Naive thymus-derived CD4-positive, alpha-beta T cell (primary cell): ENCODE data around the gene TESK1. TPM values are rescaled to one million over a fixed set of nuclear protein-coding genes. Genes with fewer than 3 reads are reported as not detected.
"Not testable (repeated sequence)": the region's sequence is repeated elsewhere in the genome, so short reads cannot be mapped to it uniquely, and the experiment has no call there.

ENCODE experiments used
- ATAC-seq: fragments of 150-1000 bp; cut with Tn5 transposase; 2 replicates; pipeline ENCODE4 v1.10.0; 2021; ENCODE audit warnings: mild to moderate bottlenecking, moderate library complexity
- CTCF ChIA-PET: fragments of 350-600 bp; sonication (Branson Sonifier 250); formaldehyde crosslinking; loops from one replicate; lab custom pipeline; 2021; ENCODE audit warnings: antibody characterized with exemption; lab: Charles Lee
- POLR2A ChIA-PET: fragments of 350-600 bp; sonication (Branson Sonifier 250); formaldehyde crosslinking; loops from one replicate; lab custom pipeline; 2021; ENCODE audit warnings: antibody characterized with exemption, inconsistent platforms; lab: Charles Lee
- DNase-seq, 9 donors: peaks; one replicate each; pipeline versions ENCODE4 v3.0.0 to v3.0.0-alpha.2; 2020 to 2022; ENCODE audit warnings: mixed read lengths in 1 of 9
- H3K27ac ChIP-seq: one replicate; pipeline ENCODE4 v1.7.0; 2013; ENCODE audit warnings: mild to moderate bottlenecking, low read depth, low read length, moderate library complexity
- H3K27me3 ChIP-seq, 2 donors: one replicate each; pipeline ENCODE4 v1.7.0; 2013; ENCODE audit warnings: low read length in 2 of 2, mild to moderate bottlenecking in 2 of 2, moderate library complexity in 2 of 2; ENCODE audit not compliant: control insufficient read depth in 2 of 2, insufficient read depth in 2 of 2
- H3K36me3 ChIP-seq, 3 experiments: 1 replicate in 2 of 3; 2 replicates in 1 of 3; pipeline ENCODE4 v1.7.0; 2013; ENCODE audit warnings: low read length in 3 of 3, mild to moderate bottlenecking in 3 of 3, moderate library complexity in 1 of 3; ENCODE audit not compliant: insufficient read depth in 3 of 3, control insufficient read depth in 2 of 3
- H3K4me1 ChIP-seq, 2 donors: one replicate each; pipeline ENCODE4 v1.7.0; 2013; ENCODE audit warnings: low read length in 2 of 2, mild to moderate bottlenecking in 2 of 2, moderate library complexity in 1 of 2; ENCODE audit not compliant: control insufficient read depth in 2 of 2, insufficient read depth in 2 of 2
- H3K4me3 ChIP-seq: 2 replicates; pipeline ENCODE4 v1.7.0; 2013; ENCODE audit warnings: mild to moderate bottlenecking, low read length
- H3K9me3 ChIP-seq, 3 experiments: 1 replicate in 2 of 3; 2 replicates in 1 of 3; pipeline ENCODE4 v1.7.0; 2013; ENCODE audit warnings: low read length in 3 of 3; ENCODE audit not compliant: control insufficient read depth in 2 of 3
- H3K27ac Mint-ChIP-seq, 9 donors: one replicate each; pipeline ENCODE4 v1.8.0; 2020 to 2022; ENCODE audit warnings: mixed read lengths in 9 of 9, mild to moderate bottlenecking in 8 of 9, moderate library complexity in 5 of 9, inconsistent platforms in 2 of 9
- H3K27me3 Mint-ChIP-seq, 5 donors: one replicate each; pipeline ENCODE4 v1.8.0; 2021 to 2022; ENCODE audit warnings: mixed read lengths in 5 of 5, mild to moderate bottlenecking in 1 of 5
- H3K36me3 Mint-ChIP-seq, 5 donors: one replicate each; pipeline ENCODE4 v1.8.0; 2020 to 2022; ENCODE audit warnings: mixed read lengths in 5 of 5, mild to moderate bottlenecking in 3 of 5, inconsistent platforms in 1 of 5
- H3K4me1 Mint-ChIP-seq, 7 donors: one replicate each; pipeline ENCODE4 v1.8.0; 2020 to 2022; ENCODE audit warnings: mixed read lengths in 7 of 7, mild to moderate bottlenecking in 3 of 7, inconsistent platforms in 1 of 7
- H3K4me3 Mint-ChIP-seq, 10 donors: one replicate each; pipeline ENCODE4 v1.8.0; 2020 to 2022; ENCODE audit warnings: mild to moderate bottlenecking in 10 of 10, mixed read lengths in 10 of 10, moderate library complexity in 6 of 10, inconsistent platforms in 2 of 10
- H3K9me3 Mint-ChIP-seq, 11 donors: one replicate each; pipeline ENCODE4 v1.8.0; 2020 to 2022; ENCODE audit warnings: mixed read lengths in 11 of 11, mild to moderate bottlenecking in 4 of 11, inconsistent platforms in 1 of 11, moderate library complexity in 1 of 11
- intact Hi-C, 2 donors: fragments of 100-400 bp; cut with micrococcal nuclease; formaldehyde crosslinking; loops; one replicate each; pipeline ENCODE4 v1.15.1; 2023
- polyA plus RNA-seq, 2 donors: library from polyadenylated mRNA; unstranded; fragments of 300-500 nt; fragmentation: Illumina TruSeq; gene quantifications; one replicate each; pipeline ENCODE4 v1.2.3, GENCODE V29; 2021
- total RNA-seq, 6 experiments: library from RNA in 5 of 6; stranded (reverse) in 5 of 6; gene quantifications; 1 replicate in 5 of 6; 2 replicates in 1 of 6; pipeline ENCODE4 v1.2.3 and lab custom pipeline; 2021 to 2026

The TESK1 gene
- total and polyA plus RNA-seq, 7 experiments from 2014 or later, result 3.5 to 45.5 (median 32.9) TPM

GRCh38 chr9:35577486-35577885, 27.6 kb upstream of the TESK1 start:
- Mint-ChIP-seq H3K27me3 (peaks cover 0 to 4% (median 0%) of the 10 kb centered on the region in 5 donors), H3K36me3 (peaks cover 18 to 29% (median 26%) of the 10 kb centered on the region in 5 donors), H3K4me3 (no peak overlapping the region), H3K9me3 (peaks cover 10 to 31% (median 19%) of the 10 kb centered on the region in 11 donors), H3K4me1 (peaks cover 0 to 5% (median 0%) of the 10 kb centered on the region in 7 donors), H3K27ac (no peak overlapping the region)
- H3K9me3 ChIP-seq, result peaks cover 0 to 14% (median 0%) of the 10 kb centered on the region in 3 experiments
- ChIA-PET POLR2A (interaction anchor here (0.6 kb wide), 1 partner anchor 1234 kb away, joined by 5 read pairs; no protein-coding TSS in a partner anchor), CTCF (no interaction called here)
- no peaks in the 10 kb centered on the region for H3K36me3 ChIP-seq
- no peaks in the 10 kb centered on the region for H3K27me3 ChIP-seq
- H3K4me1 ChIP-seq, result no peaks in the 10 kb centered on the region
- H3K27ac ChIP-seq, result no peak overlapping the region
- intact Hi-C loops, result no loop called here
- ATAC-seq (no peak), DNase-seq (no peak)
- no peak overlapping the region for H3K4me3 ChIP-seq

DNA sequence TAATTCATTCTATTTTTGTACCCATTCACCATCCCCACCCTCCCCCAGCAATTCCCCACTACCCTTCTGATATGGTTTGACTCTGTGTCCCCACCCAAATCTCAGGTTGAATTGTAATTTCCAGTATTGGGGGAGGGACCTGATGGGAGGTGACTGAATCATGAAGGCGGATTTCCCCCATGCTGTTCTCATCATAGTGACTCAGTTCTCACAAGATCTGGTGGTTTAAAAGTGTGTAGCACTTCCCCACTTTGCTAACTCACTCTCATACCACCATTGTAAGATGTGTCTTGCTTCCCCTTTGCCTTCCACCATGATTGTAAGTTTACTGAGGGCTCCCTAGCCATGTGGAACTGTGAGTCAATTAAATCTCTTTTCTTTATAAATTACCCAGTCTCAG, 25.9 kb upstream of the TESK1 start:
- no peaks in the 10 kb centered on the region for H3K27me3 ChIP-seq
- H3K4me1 ChIP-seq, result no peaks in the 10 kb centered on the region
- intact Hi-C loops, result no loop called here
- peaks cover 0 to 14% (median 0%) of the 10 kb centered on the region in 3 experiments for H3K9me3 ChIP-seq
- ChIA-PET CTCF (no interaction called here), POLR2A (interaction anchor here (0.8 kb wide), 1 partner anchor 9 kb away, joined by 4 read pairs; no protein-coding TSS in a partner anchor)
- H3K36me3 ChIP-seq, result no peaks in the 10 kb centered on the region
- Mint-ChIP-seq H3K27ac (no peak overlapping the region), H3K4me1 (peaks cover 0 to 5% (median 0%) of the 10 kb centered on the region in 7 donors), H3K4me3 (no peak overlapping the region), H3K9me3 (peaks cover 10 to 31% (median 19%) of the 10 kb centered on the region in 11 donors), H3K27me3 (peaks cover 0 to 4% (median 0%) of the 10 kb centered on the region in 5 donors), H3K36me3 (peaks cover 20 to 34% (median 29%) of the 10 kb centered on the region in 5 donors)
- H3K27ac ChIP-seq, result no peak overlapping the region
- ATAC-seq (peak; percentile 18), DNase-seq (no peak)
- H3K4me3 ChIP-seq, result no peak overlapping the region

DNA sequence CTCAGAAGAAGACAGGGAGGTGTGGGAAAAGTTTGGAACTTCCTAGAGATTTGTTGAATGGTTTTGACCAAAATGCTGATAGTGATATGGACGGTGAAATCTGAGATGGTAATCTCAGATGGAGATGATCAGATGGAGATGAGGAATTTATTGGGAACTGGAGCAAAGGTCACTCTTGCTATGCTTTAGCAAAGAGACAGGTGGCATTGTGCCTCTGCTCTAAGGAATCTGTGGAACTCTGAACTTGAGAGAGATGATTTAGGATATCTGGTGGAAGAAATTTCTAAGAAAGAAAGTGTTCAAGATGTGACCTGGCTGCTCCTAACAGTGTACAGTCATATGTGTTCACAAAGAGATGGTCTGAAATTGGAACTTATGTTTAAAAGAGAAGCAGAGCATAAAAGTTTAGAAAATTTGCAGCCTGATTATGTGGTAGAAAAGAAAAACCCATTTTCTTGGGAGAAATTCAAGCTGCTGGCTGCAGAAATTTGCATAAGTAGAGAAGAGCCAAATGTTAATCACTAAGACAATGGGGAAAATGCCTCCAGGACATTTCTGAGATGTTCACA, 25.3 kb upstream of the TESK1 start:
- DNase-seq, intact Hi-C loops, CTCF ChIA-PET: not testable (repeated sequence)

DNA sequence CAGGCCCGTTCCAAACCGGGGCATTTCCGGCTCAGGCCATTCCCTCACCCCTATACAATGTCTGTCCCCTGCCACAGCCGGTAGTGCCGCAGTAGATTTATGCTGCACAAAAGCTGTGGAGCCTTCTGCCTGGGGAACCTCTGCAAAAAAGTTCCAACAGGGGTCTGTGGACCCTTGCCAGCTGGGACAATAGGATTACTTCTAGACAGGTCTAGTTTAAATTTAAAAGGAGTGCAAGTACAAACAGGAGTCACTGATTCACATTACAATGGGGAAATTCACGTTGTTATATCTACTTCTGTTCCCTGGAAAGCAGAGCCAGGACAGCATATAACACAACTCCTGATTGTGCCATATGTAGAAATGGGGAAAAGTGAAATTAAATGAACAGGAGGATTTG, 21.5 kb upstream of the TESK1 start:
- H3K27ac Mint-ChIP-seq, H3K4me1 Mint-ChIP-seq, ATAC-seq, H3K4me3 Mint-ChIP-seq, H3K27me3 ChIP-seq, H3K4me3 ChIP-seq, POLR2A ChIA-PET, H3K36me3 ChIP-seq, H3K27me3 Mint-ChIP-seq, intact Hi-C loops, CTCF ChIA-PET, DNase-seq, H3K27ac ChIP-seq, H3K4me1 ChIP-seq: not testable (repeated sequence)
- Mint-ChIP-seq H3K36me3 (peaks cover 23 to 50% (median 29%) of the 10 kb centered on the region in 5 donors), H3K9me3 (peaks cover 10 to 48% (median 29%) of the 10 kb centered on the region in 11 donors)
- H3K9me3 ChIP-seq, result peaks cover 0 to 20% (median 0%) of the 10 kb centered on the region in 3 experiments

More for the DNA sequence above, 25.3 kb upstream of the TESK1 start:
- H3K27me3 ChIP-seq, H3K4me1 Mint-ChIP-seq, H3K27ac ChIP-seq, H3K36me3 ChIP-seq, H3K27me3 Mint-ChIP-seq, ATAC-seq, POLR2A ChIA-PET, H3K4me1 ChIP-seq, H3K4me3 ChIP-seq, H3K27ac Mint-ChIP-seq: not testable (repeated sequence)
- H3K9me3 ChIP-seq, result peaks cover 0 to 14% (median 0%) of the 10 kb centered on the region in 3 experiments
- H3K36me3 Mint-ChIP-seq, result peaks cover 21 to 35% (median 29%) of the 10 kb centered on the region in 5 donors
- peaks cover 10 to 31% (median 19%) of the 10 kb centered on the region in 11 donors for H3K9me3 Mint-ChIP-seq
- H3K4me3 Mint-ChIP-seq, result peak overlapping the region in 1 of 10 donors; percentile 1

DNA sequence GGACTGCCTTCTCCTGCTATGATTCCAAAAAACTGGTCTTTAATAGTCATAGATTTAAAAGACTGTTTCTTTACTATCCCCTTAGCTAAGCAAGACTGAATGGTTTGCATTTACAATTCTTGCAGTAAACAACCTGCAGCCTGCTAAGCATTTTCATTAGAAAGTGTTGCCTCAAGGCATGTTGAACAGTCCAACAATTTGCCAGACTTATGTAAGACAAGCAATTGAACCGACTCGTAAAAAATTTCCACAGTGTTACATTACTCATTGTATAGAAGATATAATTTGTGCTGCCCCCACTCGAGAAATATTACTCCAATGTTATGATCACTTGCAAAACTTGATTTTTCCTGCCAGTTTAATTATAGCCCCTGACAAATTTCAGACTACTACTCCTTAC, 20.4 kb upstream of the TESK1 start:
- H3K4me3 Mint-ChIP-seq, intact Hi-C loops, H3K27ac ChIP-seq, H3K27me3 ChIP-seq, H3K27me3 Mint-ChIP-seq, H3K4me1 ChIP-seq, ATAC-seq, POLR2A ChIA-PET, H3K4me3 ChIP-seq, H3K4me1 Mint-ChIP-seq, DNase-seq, H3K36me3 ChIP-seq, H3K27ac Mint-ChIP-seq, CTCF ChIA-PET: not testable (repeated sequence)
- H3K9me3 Mint-ChIP-seq, result peaks cover 6 to 43% (median 23%) of the 10 kb centered on the region in 11 donors
- peaks cover 18 to 48% (median 29%) of the 10 kb centered on the region in 5 donors for H3K36me3 Mint-ChIP-seq
- peaks cover 0 to 14% (median 0%) of the 10 kb centered on the region in 3 experiments for H3K9me3 ChIP-seq

- POLR2A ChIA-PET, H3K27ac Mint-ChIP-seq, ATAC-seq, H3K27me3 Mint-ChIP-seq, H3K4me1 ChIP-seq, H3K27me3 ChIP-seq, H3K27ac ChIP-seq, DNase-seq, H3K4me3 Mint-ChIP-seq, CTCF ChIA-PET, H3K4me1 Mint-ChIP-seq, intact Hi-C loops, H3K4me3 ChIP-seq, H3K36me3 ChIP-seq: not testable (repeated sequence)
- Mint-ChIP-seq H3K9me3 (peaks cover 0 to 44% (median 25%) of the 10 kb centered on the region in 11 donors), H3K36me3 (peaks cover 8 to 35% (median 22%) of the 10 kb centered on the region in 5 donors)
- H3K9me3 ChIP-seq, result peaks cover 0 to 24% (median 5%) of the 10 kb centered on the region in 3 experiments
These were observed 16.6 kb upstream of the TESK1 start for GRCh38 chr9:35588506-35588905.
